Measurements from ENCODE around the gene VCAM1.
"Not testable (repeated sequence)": the region's sequence is repeated elsewhere in the genome, so short reads cannot be mapped to it uniquely, and the experiment has no call there.

The VCAM1 gene, protein sequence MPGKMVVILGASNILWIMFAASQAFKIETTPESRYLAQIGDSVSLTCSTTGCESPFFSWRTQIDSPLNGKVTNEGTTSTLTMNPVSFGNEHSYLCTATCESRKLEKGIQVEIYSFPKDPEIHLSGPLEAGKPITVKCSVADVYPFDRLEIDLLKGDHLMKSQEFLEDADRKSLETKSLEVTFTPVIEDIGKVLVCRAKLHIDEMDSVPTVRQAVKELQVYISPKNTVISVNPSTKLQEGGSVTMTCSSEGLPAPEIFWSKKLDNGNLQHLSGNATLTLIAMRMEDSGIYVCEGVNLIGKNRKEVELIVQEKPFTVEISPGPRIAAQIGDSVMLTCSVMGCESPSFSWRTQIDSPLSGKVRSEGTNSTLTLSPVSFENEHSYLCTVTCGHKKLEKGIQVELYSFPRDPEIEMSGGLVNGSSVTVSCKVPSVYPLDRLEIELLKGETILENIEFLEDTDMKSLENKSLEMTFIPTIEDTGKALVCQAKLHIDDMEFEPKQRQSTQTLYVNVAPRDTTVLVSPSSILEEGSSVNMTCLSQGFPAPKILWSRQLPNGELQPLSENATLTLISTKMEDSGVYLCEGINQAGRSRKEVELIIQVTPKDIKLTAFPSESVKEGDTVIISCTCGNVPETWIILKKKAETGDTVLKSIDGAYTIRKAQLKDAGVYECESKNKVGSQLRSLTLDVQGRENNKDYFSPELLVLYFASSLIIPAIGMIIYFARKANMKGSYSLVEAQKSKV

DNA sequence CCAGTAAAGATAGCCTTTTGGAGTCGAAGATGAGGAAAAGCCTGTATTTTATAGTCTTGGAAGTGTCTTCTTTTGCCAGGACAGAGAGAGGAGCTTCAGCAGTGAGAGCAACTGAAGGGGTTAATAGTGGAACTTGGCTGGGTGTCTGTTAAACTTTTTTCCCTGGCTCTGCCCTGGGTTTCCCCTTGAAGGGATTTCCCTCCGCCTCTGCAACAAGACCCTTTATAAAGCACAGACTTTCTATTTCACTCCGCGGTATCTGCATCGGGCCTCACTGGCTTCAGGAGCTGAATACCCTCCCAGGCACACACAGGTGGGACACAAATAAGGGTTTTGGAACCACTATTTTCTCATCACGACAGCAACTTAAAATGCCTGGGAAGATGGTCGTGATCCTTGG is at the start of gene VCAM1:
Gene VCAM1, plus strand, starts transcription at position 253 of the 400 bp plus-strand sequence. Its CDS starts 119 bp downstream, at position 372.
- peak; percentile 8 for DNase-seq

DNA sequence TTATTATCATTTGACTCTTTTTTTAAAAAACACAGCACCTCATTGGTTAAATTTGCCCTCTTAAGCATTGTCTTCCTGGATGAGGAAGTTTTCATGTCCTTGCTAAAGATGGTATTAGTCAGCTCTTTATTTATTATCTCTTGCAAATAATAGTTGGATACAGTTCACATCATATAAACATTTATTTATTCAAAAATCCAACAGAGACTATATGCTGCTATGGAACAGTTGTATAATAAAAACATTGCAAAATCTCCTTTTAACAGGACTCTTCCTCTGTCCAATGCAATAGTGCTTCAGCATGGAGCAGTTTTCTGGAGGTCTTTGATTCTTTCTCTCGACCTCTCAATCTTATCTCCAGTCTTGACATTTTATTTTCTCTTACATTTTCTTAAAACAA is 49.5 kb upstream of the VCAM1 start:
- no peak for DNase-seq

DNA sequence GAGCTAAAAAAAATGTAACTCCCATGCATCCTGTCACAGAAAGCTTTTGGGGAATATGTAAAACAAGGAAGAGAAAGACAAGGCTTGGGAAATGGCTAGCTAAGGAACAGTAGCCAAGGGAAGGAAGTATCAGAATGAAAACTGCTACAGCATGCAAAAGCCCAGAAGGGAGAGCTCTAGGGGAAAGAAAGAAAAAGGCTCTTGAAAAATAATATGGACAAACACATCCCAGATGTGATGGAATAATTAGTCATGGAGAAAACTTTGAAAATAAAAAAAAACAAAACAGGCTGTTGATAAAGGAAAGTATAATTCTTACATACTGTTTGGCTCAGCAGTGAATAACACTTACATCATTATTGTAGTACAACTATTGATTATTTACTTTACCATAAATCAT is 47.9 kb upstream of the VCAM1 start:
- no peak for DNase-seq

DNA sequence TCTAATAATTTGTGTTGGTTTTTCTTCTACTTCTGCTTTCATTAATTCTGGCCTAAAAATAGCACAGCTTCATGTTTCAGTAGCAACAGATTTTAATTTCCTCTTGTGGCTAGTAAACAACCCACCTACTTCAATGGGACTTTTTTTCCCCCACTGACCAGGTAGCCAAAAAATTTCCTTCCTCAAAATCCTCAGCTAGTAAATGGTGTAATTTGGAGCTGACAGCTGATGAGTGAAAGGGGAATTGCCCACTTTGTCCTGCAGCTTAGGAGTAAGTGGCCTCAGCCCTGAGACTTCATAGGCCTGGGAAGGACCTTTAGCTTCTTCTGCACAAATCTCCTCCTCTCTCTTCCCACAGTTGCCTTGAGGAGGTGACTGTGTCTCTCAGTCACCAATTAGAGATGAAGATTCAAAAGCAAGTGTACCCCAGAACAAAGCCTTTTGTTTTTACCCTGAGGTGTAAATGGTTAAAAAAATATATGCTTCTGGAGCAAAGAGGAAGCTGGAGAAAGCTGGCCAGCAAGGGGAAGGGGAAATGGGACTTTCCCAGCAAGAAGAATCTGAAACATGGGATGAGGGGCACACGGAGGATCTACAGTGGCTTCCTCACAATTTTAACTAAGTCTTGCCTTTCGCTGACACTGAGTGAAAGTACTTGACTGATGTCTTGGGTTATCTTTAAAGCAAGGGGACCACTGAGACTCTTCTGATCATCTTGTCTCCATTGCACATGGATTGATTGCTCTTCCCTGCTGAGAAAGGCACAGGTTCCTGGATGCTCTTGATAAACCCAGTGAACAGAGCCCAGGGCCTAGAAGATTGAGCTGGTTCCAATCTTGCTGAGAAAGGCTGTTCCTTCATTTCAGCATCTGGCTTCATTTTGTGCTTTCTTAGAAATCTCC is 35.8 kb upstream of the VCAM1 start:
- DNase-seq: no peak

DNA sequence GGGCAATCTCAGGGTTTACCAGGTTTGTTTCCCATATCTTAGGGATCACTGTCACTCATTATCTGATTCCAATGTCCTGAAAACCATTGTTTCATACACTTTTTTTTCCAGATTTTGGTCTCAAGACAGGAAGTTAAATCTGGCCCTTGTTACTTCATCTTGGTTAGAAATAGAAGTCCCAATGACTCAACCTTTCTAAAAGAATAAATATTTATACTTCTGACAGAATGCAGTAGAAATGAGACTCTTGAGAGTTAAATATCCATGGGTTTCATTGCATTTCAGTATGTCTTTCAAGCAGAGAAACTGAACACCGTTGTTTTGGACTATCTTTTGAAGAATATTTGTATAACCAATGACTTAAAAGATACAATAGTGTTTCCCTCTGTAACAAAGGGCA is 19.8 kb upstream of the VCAM1 start:
- no peak for DNase-seq

DNA sequence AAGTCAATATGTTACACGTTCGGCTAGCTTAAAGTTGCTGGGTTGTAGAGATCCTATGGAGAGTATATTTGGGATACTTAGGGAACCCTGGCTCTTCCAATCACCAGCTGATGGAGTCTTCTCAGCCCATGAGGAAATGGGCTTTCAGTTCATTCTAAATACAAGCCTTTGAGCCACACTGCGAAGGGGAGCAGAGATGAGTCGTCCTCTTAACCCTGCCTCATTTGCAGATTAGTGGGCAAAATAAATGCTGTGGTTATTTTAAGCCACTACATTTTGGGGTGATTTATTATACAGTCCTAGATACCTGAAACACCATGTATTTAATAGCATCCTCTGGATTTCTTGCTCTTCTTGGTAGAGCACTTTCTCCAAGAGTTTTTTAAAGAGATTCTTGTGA is 19.0 kb upstream of the VCAM1 start:
- no peak for DNase-seq

DNA sequence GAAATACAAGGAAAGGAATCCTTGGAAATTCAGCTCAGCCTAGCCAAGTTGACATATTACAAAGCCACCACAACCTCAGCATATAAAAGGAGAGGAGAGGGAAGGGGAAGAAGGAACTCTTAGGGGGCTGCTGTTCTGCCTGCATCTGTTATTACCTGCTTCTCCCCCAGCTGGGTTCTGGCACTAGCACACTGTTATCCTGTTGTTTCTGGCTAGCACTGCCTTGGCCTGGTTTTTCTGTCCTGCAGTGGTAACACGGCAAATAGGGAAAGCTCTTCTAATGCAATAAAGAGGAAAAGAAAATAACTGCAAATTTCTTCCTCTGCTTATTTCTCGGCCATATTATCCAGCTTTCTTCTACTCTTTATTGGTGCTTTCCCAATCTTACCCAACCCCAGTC is 16.5 kb upstream of the VCAM1 start:
- no peak for DNase-seq

DNA sequence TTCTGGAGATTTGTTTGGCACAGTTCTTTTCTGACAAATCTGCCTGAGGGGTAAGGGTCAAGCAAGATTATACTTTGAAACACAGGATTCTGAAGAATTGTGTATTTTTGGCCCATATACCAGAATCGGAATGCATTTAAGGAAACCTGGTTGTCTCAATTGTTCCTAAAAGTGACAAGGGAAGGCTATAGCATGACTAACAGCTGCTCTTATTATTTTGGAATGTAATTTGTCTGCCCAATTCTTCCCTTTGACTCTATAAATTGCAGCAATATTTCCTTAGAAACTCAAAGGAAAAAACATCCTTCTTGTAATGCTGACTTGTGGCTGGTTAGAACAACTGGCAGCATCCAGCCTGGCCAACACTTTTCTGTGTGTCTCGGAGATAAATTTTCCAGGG is 15.8 kb upstream of the VCAM1 start:
- no peak for DNase-seq

DNA sequence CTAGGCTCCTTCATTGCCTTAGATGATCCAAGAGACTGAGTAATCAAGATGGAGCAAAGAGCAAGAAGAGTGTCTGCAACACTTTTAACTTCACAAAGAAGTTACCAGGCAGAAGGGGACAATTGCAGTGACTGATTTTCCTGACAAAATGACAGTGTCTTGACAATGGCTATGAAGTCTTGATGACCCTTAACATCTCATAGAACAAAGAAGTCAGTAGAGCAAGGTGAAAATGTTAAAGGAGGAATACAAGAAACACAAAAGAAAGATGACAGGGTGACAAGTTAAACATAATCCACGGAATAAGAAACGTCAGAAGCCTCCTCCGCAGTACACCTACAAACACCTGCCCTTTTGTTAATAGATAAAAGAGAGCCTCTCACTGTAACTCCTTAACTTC is 15.1 kb upstream of the VCAM1 start:
- DNase-seq: no peak

DNA sequence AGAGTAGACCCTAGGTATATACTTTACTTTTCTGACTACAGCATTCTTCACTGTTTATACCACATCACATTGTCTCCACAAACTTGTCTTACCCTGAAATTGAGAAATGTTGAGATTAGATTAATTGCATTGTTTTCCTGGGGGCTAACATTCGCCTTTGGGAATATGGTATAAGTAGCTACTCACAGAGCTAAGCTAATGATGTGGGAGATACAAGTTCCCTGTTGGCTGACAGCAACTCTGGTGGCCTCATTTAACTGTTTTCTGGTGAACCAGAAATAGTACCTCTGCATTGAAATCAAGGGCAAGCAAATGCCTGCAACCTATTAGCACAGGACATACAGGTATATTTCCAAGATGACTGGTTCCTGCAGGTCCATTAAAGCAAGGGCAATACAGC is 13.2 kb upstream of the VCAM1 start:
- no peak for DNase-seq

DNA sequence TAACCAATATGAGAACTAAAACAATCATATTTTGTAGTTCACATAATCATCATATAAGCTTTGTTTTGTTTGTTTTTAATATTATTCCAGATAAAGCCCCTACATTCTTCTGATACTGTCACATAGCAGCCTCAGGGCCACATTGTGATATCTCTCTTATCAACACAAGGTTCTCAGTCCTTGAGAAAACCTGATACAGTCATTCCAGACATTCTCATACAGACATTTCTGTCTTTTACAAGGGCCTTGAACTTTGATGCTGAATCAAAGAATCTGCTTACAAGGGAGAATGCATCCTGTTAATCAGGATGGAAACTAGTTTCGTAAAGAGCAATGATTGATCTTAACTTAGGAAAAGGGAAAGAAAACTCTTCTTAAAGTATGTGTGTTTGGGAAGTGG is 12.7 kb upstream of the VCAM1 start:
- DNase-seq: no peak

DNA sequence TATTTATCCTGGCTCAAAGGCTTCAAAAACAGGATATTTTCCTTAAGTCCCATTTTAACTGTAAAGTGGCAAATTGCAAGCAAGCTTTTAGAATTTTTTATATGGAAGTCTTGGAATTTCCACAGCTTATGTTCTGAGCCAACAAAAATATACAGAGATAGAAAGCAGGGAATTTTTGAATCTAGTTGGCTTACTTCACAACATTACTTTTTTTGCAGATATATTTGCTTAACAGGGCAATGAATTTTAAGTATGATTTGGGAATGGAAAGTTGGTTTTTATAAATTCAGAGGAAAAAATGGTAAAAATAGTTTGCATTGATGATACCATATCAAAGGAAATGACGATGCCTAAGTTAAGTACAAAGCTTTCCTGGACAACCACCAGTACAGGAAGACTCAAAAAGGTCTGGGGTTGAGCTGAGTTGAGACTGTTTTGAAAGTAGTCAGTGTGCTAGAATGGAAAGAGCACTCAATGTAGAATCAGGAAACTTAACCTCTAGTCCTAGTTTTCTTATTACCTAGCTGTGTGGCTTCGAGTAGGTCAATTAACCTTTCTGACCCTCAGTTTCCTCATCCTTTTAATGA is 11.0 kb upstream of the VCAM1 start:
- no peak for DNase-seq

DNA sequence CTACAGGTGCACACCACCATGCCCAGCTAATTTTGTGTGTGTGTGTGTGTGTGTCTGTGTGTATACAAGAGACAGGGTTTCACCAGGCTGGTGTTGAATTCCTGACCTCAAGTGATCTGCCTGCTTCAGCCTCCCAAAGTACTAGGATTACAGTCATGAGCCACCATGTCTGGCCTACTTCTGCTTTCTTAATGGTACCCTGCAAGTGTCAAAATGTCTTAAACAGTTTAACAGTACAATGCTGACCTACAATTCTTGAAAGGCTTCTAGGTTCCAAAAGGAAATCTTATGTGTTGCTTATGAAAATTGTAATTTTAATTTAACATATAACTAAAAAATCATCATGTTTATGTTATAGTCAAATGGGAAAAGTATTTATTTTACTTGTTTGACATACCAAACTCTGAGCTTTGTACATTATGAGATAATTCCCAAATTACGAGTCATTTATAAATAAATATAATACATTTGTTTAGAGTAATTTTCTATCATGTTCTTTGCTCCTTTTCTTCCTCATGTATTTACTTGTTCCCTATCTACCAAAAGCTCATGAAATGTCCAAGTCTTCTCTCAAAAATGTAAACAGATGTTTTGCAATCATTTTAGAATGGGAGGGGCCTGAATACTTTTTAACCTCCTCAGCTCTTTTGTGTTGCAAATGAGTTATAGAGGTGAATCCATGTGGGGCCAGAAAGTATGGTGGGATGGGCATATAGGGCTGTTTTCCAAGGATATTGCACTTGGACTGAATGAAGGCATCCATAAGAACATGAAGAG is 8.4 kb upstream of the VCAM1 start:
- DNase-seq: no peak

DNA sequence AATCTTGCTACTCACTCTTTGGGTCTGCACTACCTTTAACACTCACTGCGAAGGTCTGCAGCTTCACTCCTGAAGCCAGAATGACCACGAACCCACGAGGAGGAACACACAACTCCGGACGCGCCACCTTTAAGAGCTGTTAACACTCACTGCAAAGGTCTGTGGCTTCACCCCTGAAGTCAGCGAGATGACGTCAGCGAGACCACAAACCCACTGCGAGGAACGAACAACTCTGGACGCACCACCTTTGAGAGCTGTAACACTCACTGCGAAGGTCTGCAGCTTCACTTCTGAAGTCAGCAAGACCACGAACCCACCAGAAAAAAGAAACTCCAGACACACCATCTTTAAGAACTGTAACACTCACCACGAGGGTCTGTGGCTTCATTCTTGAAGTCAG is 6.5 kb upstream of the VCAM1 start:
- not testable (repeated sequence) for DNase-seq

DNA sequence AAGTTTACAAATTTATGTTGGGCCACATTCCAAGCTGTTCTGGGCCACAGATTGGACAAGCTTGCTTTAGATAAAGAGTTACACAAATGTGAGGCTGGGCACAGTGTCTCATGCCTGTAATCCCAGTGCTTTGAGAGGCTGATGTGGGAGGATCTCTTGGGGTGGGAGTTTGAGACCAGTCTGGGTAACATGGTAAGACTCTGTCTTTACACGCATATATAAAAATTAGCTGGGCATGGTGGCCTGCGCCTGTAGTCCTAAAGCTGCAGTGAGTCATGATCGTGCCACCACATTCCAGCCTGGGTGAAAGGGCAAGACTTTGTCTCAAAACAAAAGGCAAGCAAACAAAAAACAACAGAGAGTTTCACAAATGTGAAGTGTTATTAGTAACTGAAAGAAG is 5.9 kb upstream of the VCAM1 start:
- no peak for DNase-seq

DNA sequence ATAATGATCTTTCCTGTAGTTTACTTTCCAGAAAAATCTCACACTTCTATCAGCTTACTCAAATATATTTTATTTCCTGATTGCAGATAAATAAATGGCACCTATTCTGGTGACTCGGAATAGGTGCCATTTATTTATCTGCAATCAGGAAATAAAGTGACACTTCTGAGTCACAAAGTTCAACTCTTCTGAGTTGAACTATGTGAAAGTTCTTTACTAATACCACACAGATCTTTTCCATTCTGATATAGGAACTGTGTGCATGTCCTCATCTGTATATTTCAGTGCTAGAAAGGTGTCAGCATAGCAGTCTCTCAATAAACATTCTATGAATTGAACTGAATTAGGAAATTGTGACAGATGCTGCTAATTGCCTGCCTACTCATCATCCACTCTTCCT is 4.9 kb upstream of the VCAM1 start:
- DNase-seq: no peak

DNA sequence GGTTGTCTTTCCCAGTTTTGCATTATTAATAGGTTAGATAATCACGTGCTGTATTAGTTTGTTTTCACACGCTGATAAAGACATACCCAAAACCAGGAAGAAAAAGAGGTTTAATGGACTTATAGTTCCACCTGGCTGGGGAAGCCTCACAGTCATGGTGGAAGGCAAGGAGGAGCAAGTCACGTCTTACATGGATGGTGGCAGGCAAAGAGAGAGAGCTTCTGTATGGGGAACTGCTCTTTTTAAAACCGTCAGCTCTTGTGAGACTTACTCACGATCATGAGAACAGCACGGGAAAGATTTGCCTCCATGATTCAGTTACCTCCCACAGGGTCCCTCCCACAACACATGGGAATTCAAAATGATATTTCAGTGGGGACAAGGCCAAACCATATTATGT is 2.3 kb upstream of the VCAM1 start:
- no peak for DNase-seq

DNA sequence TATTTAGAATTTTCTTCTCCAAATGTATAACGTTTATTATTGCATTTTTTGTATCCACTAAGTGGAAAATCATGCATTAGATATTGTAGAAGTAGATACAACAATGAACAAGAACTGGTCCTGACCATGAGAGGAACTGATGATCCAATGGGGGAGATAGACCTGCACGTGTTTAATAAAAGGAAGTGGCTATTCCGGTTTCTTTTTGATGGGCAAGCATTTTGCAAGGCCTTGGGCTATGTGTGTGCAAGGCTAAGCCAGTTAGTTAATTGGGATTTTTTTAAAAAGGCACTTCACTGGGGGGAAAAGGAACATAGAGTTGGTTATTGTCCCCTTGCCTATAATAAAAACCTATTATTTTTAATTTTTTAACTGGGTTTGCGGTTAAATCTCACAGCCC is 961 bp upstream of the VCAM1 start:
- no peak for DNase-seq

DNA sequence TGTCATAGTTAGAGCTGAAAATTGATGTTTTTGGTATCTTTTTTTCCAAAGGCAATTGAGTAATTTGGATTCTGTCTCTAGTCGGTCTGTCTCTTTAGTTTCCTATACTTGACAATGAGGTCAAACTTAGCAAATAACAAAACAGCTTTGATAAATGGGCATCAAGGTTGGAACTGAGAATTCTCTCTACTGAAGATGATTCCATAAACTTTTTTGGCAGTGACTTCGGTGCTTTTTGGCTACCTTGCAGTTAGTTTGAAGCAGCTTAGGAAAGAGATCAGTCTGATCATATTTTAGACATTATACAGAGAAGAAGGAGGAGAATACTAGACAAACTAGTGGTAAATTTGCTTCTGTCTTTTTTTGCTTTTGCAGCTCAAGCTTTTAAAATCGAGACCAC is 559 bp downstream of the VCAM1 start:
- no peak for DNase-seq

DNA sequence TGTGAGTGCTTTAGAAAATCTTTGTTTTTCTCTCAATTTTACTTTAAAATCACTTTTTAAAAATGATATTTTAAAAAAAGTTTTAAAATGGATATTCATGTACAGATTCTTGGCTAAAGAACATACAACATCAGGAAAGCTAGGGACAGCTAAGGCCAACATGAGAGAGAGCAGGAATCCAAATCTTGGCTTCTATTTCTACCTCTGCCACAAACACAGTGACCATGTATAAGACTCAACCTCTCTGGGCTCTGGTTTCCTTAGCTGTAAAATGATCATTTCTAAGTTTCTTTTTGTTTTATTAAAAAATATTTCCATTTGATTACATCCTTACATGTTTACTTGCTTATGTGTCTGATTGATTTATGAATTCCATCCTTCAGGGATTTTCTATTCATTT is 1.2 kb downstream of the VCAM1 start:
- no peak for DNase-seq

DNA sequence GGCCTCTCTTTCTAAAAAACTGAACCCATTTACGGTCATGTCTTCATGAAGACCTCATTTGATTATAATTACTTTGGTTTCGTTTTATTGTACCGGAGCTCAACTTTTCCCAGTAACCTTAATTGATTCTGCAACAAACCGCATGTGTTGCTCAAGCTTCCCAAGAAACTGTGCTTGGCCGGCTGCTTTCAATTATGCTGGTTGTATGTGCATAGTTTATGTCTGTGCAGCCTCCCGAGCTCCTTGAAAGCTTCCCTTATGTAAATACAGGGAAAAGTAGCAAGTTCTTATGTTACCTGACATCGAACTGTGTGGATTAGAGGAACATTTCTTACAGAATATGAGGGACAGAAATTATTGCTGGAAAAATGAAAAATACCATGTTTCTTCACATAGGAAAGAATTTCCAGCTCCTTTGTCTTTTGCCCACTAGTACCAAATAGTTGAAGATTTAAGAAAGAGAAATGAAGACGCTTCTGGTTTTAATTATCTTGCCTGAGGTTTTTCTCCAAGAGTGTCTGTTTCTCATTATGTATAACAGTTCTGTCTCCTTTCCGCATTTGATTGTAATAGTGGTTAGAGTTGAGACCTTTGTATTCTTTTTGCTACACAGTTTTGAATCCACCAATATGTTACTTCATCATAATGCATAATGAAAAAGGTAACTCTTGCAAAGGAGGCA is 2.1 kb downstream of the VCAM1 start:
- peak; percentile 15 for DNase-seq

DNA sequence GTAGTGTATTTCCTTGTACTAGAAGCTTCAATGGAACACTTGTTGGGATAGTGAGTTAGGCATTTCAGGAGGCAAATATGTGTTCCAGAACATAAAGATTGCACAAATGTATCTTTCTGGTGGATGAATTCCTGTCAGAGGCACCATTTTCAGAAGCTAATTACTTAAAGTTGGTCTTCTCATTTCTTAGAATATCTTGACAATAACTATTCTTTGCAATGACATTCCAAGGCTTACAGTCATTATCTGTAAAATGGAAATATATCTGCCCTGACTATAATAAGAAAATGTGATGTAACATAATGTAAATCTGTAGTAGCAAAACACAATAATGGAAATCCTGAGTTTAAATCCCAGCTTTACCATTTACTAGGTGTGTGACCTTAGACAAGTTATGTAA is 2.7 kb downstream of the VCAM1 start:
- no peak for DNase-seq
